Left ventricle myocardium inferior (tissue), 1 donor: ENCODE measurements around the gene SNTN. TPM values are rescaled to one million over a fixed set of nuclear protein-coding genes. Genes with fewer than 3 reads are reported as not detected.

Source experiments
- DNase-seq: peaks from one replicate; pipeline ENCODE4 v3.0.0-alpha.2; 2020
- H3K27ac ChIP-seq: fragments of 200-600 bp; replicated peaks from 2 replicates; pipeline ENCODE4 v1.8.0; 2021
- H3K27me3 ChIP-seq: fragments of 200-600 bp; 2 replicates; pipeline ENCODE4 v1.8.0; 2021; ENCODE audit warnings: low read depth
- H3K36me3 ChIP-seq: fragments of 200-600 bp; 2 replicates; pipeline ENCODE4 v1.8.0; 2021
- H3K4me1 ChIP-seq: fragments of 200-600 bp; 2 replicates; pipeline ENCODE4 v1.8.0; 2021
- H3K4me3 ChIP-seq: fragments of 200-600 bp; 2 replicates; pipeline ENCODE4 v1.8.0; 2021; ENCODE audit warnings: mild to moderate bottlenecking, moderate library complexity
- H3K9me3 ChIP-seq: fragments of 200-600 bp; replicated peaks from 2 replicates; pipeline ENCODE4 v1.8.0; 2021
- intact Hi-C: fragments of 100-400 bp; cut with micrococcal nuclease; formaldehyde crosslinking; loops from one replicate; pipeline ENCODE4 v1.11.0; 2022
- total RNA-seq: library from RNA; stranded (reverse); fragmentation: NEBNext Ultra II Directional; extraction: Animal tissue kit (Norgen Biotek cat#: 25700); gene quantifications from one replicate; pipeline ENCODE4 v1.2.1, GENCODE V29; 2021
- TF ChIP-seq, protein P1 (sequence below): fragments of 200-600 bp; IDR thresholded peaks from 2 replicates; pipeline ENCODE4 v1.8.0; 2021; ENCODE audit warnings: antibody characterized with exemption, mild to moderate bottlenecking, borderline replicate concordance
- donor health status: DM: no; HTN: yes; CAD: no; lungs with severe emphysema.

Gene SNTN
- total RNA-seq, 1 donor from 2014 or later: not detected

DNA sequence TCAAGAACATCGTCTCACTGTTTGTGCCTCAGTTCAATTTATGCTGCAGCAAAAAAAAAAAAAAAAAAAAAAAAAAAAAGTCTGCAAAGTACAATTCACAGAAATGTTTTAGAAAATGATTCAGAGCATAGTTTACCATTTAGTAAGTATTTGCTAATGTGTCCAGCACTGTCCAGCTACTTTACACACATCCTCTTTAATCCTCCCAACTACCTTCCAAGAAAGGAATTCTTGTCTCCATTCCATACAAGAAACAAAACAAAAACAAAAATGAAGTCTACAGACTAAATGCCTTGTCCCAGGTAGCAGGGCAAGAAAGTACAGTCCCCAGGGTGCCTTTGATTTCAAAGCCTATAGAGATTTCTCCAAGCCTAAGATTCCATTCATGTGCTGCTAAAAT, 38.9 kb upstream of the SNTN start:
- Histone ChIP-seq H3K4me3 (no peak overlapping the region), H3K9me3 (no peaks in the 10 kb centered on the region), H3K4me1 (no peaks in the 10 kb centered on the region), H3K27ac (no peak overlapping the region), H3K27me3 (peaks cover 3% of the 10 kb centered on the region), H3K36me3 (no peaks in the 10 kb centered on the region)
- TF ChIP-seq, protein P1, sequence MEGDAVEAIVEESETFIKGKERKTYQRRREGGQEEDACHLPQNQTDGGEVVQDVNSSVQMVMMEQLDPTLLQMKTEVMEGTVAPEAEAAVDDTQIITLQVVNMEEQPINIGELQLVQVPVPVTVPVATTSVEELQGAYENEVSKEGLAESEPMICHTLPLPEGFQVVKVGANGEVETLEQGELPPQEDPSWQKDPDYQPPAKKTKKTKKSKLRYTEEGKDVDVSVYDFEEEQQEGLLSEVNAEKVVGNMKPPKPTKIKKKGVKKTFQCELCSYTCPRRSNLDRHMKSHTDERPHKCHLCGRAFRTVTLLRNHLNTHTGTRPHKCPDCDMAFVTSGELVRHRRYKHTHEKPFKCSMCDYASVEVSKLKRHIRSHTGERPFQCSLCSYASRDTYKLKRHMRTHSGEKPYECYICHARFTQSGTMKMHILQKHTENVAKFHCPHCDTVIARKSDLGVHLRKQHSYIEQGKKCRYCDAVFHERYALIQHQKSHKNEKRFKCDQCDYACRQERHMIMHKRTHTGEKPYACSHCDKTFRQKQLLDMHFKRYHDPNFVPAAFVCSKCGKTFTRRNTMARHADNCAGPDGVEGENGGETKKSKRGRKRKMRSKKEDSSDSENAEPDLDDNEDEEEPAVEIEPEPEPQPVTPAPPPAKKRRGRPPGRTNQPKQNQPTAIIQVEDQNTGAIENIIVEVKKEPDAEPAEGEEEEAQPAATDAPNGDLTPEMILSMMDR: no peak
- intact Hi-C loops: no loop called here
- no peak for DNase-seq

GRCh38 chr3:63617391-63617790, 35.1 kb upstream of the SNTN start:
- Histone ChIP-seq H3K27me3 (peaks cover 17% of the 10 kb centered on the region), H3K9me3 (no peaks in the 10 kb centered on the region), H3K4me3 (no peak overlapping the region), H3K4me1 (no peaks in the 10 kb centered on the region), H3K36me3 (no peaks in the 10 kb centered on the region), H3K27ac (no peak overlapping the region)
- intact Hi-C loops: no loop called here
- TF ChIP-seq, protein P1: no peak
- no peak for DNase-seq

- no peaks in the 10 kb centered on the region for H3K9me3 ChIP-seq
- no peaks in the 10 kb centered on the region for H3K36me3 ChIP-seq
- no peak overlapping the region for H3K27ac ChIP-seq
- TF ChIP-seq, protein P1: no peak
- DNase-seq: no peak
- intact Hi-C loops: no loop called here
- peaks cover 4% of the 10 kb centered on the region for H3K27me3 ChIP-seq
- peaks cover 9% of the 10 kb centered on the region for H3K4me1 ChIP-seq
- H3K4me3 ChIP-seq: no peak overlapping the region
Observed at GRCh38 chr3:63624941-63625560, 27.4 kb upstream of the SNTN start.

DNA sequence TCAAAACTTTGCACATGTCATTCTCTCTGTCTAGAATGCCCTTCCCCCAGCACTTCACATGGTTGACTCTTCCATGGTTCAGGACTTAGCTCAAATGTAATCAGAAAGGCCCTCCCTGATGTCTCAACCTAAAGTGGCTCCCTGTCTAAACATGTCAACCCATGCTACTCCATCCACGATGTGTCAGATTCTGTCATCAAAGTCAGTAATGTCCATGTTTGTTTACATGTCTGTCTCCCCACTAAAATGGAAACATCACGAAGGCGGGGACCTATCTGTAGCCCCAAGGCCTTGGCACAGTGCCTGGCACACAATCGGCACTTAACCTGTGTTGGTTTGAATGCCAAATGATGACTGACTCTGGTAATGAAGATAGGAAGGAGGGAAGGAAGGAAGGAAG, 20.8 kb upstream of the SNTN start:
- TF ChIP-seq, protein P1: no peak
- no peaks in the 10 kb centered on the region for H3K36me3 ChIP-seq
- H3K4me1 ChIP-seq: no peaks in the 10 kb centered on the region
- no peak overlapping the region for H3K27ac ChIP-seq
- intact Hi-C loops: no loop called here
- peaks cover 11% of the 10 kb centered on the region for H3K27me3 ChIP-seq
- no peak for DNase-seq
- no peak overlapping the region for H3K4me3 ChIP-seq
- H3K9me3 ChIP-seq: peaks cover 4% of the 10 kb centered on the region

GRCh38 chr3:63635186-63635585, 17.3 kb upstream of the SNTN start:
- Histone ChIP-seq H3K4me3 (no peak overlapping the region), H3K4me1 (no peaks in the 10 kb centered on the region), H3K27ac (no peak overlapping the region), H3K36me3 (no peaks in the 10 kb centered on the region), H3K27me3 (peaks cover 16% of the 10 kb centered on the region), H3K9me3 (peaks cover 12% of the 10 kb centered on the region)
- no peak for DNase-seq
- TF ChIP-seq, protein P1: no peak
- intact Hi-C loops: no loop called here
